HCT116 (cell line): ENCODE data around the gene CFDP1. TPM values are rescaled to one million over a fixed set of nuclear protein-coding genes. Genes with fewer than 3 reads are reported as not detected.

Experiments used
- ATAC-seq: fragments of 200-7000 bp; cut with Tn5 transposase; 2 replicates; pipeline ENCODE4 v1.9.1; 2020; ENCODE audit warnings: mild to moderate bottlenecking, moderate library complexity
- BruUV-seq: library from RNA; stranded (reverse); fragments of 400-500 nt; replicated peaks from 2 replicates; lab custom pipeline; 2021; lab: Mats Ljungman, UMichigan
- CTCF ChIA-PET: fragments of 300-600 bp; sonication (Branson Sonifier 250); formaldehyde crosslinking; loops from one replicate; lab custom pipeline; 2021; ENCODE audit warnings: antibody characterized with exemption; lab: Charles Lee
- POLR2A ChIA-PET: fragments of 300-600, 350-600 bp; sonication (Branson Sonifier 250); formaldehyde crosslinking; loops from one replicate; lab custom pipeline; 2021; ENCODE audit warnings: antibody characterized with exemption; lab: Charles Lee
- RAD21 ChIA-PET, 2 experiments: fragments of 300-600 bp; sonication (Branson Sonifier 250); formaldehyde crosslinking; loops; one replicate each; lab custom pipeline; 2023; ENCODE audit warnings: low total read pairs in 2 of 2; ENCODE audit not compliant: uncharacterized antibody in 2 of 2, unreplicated experiment in 2 of 2, low non-redundant PET in 1 of 2; lab: Charles Lee
- DNase-seq: peaks from one replicate; pipeline ENCODE4 v3.0.0-alpha.2; 2010; ENCODE audit warnings: low read depth, low spot score
- H2AFZ ChIP-seq: fragments of 200-600 bp; shearing (Covaris generic), sonication (generic); 2 replicates; pipeline ENCODE4 v1.6.1; 2017; ENCODE audit warnings: low read depth, mixed run types, mixed read lengths, antibody characterized with exemption, low read length; ENCODE audit not compliant: poor library complexity, severe bottlenecking
- H3K27ac ChIP-seq: 2 replicates; pipeline ENCODE4 v1.5.1; 2012; ENCODE audit warnings: low read depth, low read length
- H3K27me3 ChIP-seq: fragments of 200-600 bp; sonication (generic); 2 replicates; pipeline ENCODE4 v1.6.1; 2016; ENCODE audit warnings: mixed run types, low read length, mixed read lengths; ENCODE audit not compliant: insufficient read depth
- H3K36me3 ChIP-seq, 2 experiments: fragments of 200-500 bp in 1 of 2; fragments of 200-600 bp in 1 of 2; sonication (Bioruptor generic) in 1 of 2; sonication (generic) in 1 of 2; 2 replicates each; pipeline versions ENCODE4 v1.5.1 to v1.6.1; 2014 to 2016; ENCODE audit warnings: low read length in 2 of 2, inconsistent platforms in 1 of 2, mixed read lengths in 1 of 2, mixed run types in 1 of 2; ENCODE audit not compliant: insufficient read depth in 2 of 2, control insufficient read depth in 1 of 2
- H3K4me1 ChIP-seq, 2 experiments: fragments of 200-600 bp in 1 of 2; sonication (generic) in 1 of 2; 2 replicates each; pipeline versions ENCODE4 v1.5.1 to v1.6.1; 2012 to 2017; ENCODE audit warnings: low read length in 2 of 2, inconsistent platforms in 1 of 2, mild to moderate bottlenecking in 1 of 2, mixed read lengths in 1 of 2, mixed run types in 1 of 2, moderate library complexity in 1 of 2; ENCODE audit not compliant: insufficient read depth in 2 of 2, control insufficient read depth in 1 of 2
- H3K4me2 ChIP-seq: fragments of 200-600 bp; sonication (generic); 2 replicates; pipeline ENCODE4 v1.6.1; 2017; ENCODE audit warnings: mixed run types, low read length, mixed read lengths
- H3K4me3 ChIP-seq, 2 experiments: fragments of 200-600 bp in 1 of 2; sonication (generic) in 1 of 2; replicated peaks in 1 of 2; 2 replicates each; pipeline ENCODE4 v1.5.1; 2011 to 2016; ENCODE audit warnings: low read length in 2 of 2, control low read depth in 1 of 2, low read depth in 1 of 2, mild to moderate bottlenecking in 1 of 2, mixed read lengths in 1 of 2, mixed run types in 1 of 2
- H3K79me2 ChIP-seq: fragments of 200-600 bp; sonication (generic); 2 replicates; pipeline ENCODE4 v1.6.1; 2017; ENCODE audit warnings: mild to moderate bottlenecking, mixed run types, low read length, moderate library complexity, mixed read lengths; ENCODE audit not compliant: insufficient read depth
- H3K9ac ChIP-seq: fragments of 200-600 bp; sonication (generic); 2 replicates; pipeline ENCODE4 v1.6.1; 2016; ENCODE audit warnings: low read length, mixed read lengths
- H3K9me2 ChIP-seq: fragments of 200-600 bp; sonication (generic), shearing (Covaris generic); 2 replicates; pipeline ENCODE4 v1.6.1; 2017; ENCODE audit warnings: mixed run types, mild to moderate bottlenecking, moderate library complexity; ENCODE audit not compliant: insufficient read depth
- H3K9me3 ChIP-seq, 2 experiments: fragments of 200-500 bp in 1 of 2; fragments of 200-600 bp in 1 of 2; sonication (Bioruptor generic) in 1 of 2; sonication (generic) in 1 of 2; 2 replicates each; pipeline ENCODE4 v1.6.1; 2014 to 2017; ENCODE audit warnings: low read length in 2 of 2, mixed read lengths in 2 of 2, inconsistent platforms in 1 of 2, low read depth in 1 of 2, mild to moderate bottlenecking in 1 of 2, mixed run types in 1 of 2, moderate library complexity in 1 of 2; ENCODE audit not compliant: control insufficient read depth in 1 of 2, insufficient read depth in 1 of 2
- H4K20me1 ChIP-seq: fragments of 200-600 bp; sonication (generic), shearing (Covaris generic); 2 replicates; pipeline ENCODE4 v1.6.1; 2017; ENCODE audit warnings: mixed run types, mild to moderate bottlenecking, moderate library complexity; ENCODE audit not compliant: insufficient read depth
- ATF3 ChIP-seq: IDR thresholded peaks from 2 replicates; pipeline ENCODE4 v1.6.1; 2012
- CBX3 ChIP-seq: IDR thresholded peaks from 2 replicates; pipeline ENCODE4 v1.6.1; 2012; ENCODE audit warnings: low read depth
- CTCF ChIP-seq, 3 experiments: fragments of 200-600 bp in 1 of 3; sonication (generic) in 1 of 3; IDR thresholded peaks in 2 of 3; conservative IDR thresholded peaks in 1 of 3; 2 replicates each; pipeline ENCODE4 v1.5.1; 2012 to 2017; ENCODE audit warnings: low read depth in 2 of 3, low read length in 2 of 3, antibody characterized with exemption in 1 of 3, borderline replicate concordance in 1 of 3, control low read depth in 1 of 3, mild to moderate bottlenecking in 1 of 3, mixed read lengths in 1 of 3, mixed run types in 1 of 3, moderate library complexity in 1 of 3; ENCODE audit not compliant: insufficient read depth in 1 of 3
- EGR1 ChIP-seq: IDR thresholded peaks from 2 replicates; pipeline ENCODE4 v1.6.1; 2012; ENCODE audit warnings: low read depth
- EZH2phosphoT487 ChIP-seq: fragments of 200-600 bp; IDR thresholded peaks from 2 replicates; pipeline ENCODE4 v1.6.1; 2018; ENCODE audit warnings: antibody characterized with exemption, borderline replicate concordance
- FOSL1 ChIP-seq: IDR thresholded peaks from 2 replicates; pipeline ENCODE4 v1.6.1; 2012; ENCODE audit warnings: low read depth
- MAX ChIP-seq: IDR thresholded peaks from 2 replicates; pipeline ENCODE4 v1.6.1; 2012
- POLR2AphosphoS5 ChIP-seq: IDR thresholded peaks from 2 replicates; pipeline ENCODE4 v1.6.1; 2011; ENCODE audit warnings: mild to moderate bottlenecking, low read depth, low read length, moderate library complexity
- RAD21 ChIP-seq: IDR thresholded peaks from 2 replicates; pipeline ENCODE4 v1.6.1; 2012; ENCODE audit warnings: low read depth, mild to moderate bottlenecking
- REST ChIP-seq: IDR thresholded peaks from 2 replicates; pipeline ENCODE4 v1.6.1; 2012; ENCODE audit warnings: low read depth
- SP1 ChIP-seq: IDR thresholded peaks from 2 replicates; pipeline ENCODE4 v1.6.1; 2012; ENCODE audit warnings: low read depth
- TCF7L2 ChIP-seq: IDR thresholded peaks from 2 replicates; pipeline ENCODE4 v1.7.0; 2011; ENCODE audit warnings: borderline replicate concordance, inconsistent platforms; ENCODE audit not compliant: insufficient read depth, insufficient read length; ENCODE audit errors: extremely low read depth
- ZBTB33 ChIP-seq: IDR thresholded peaks from 2 replicates; pipeline ENCODE4 v1.6.1; 2011; ENCODE audit warnings: mild to moderate bottlenecking, low read length, moderate library complexity; ENCODE audit not compliant: insufficient replicate concordance; ENCODE audit errors: extremely low read depth
- intact Hi-C: fragments of 100-400 bp; cut with micrococcal nuclease; formaldehyde crosslinking; loops from 2 replicates; pipeline ENCODE4 v1.10.0; 2022
- total RNA-seq: library from RNA; stranded (reverse); gene quantifications from one replicate; pipeline ENCODE4 v1.2.1, GENCODE V29; 2021; ENCODE audit not compliant: unreplicated experiment

Gene CFDP1
- total RNA-seq, 1 experiment from 2014 or later: 45.3 TPM

GRCh38 chr16:75249441-75249840 is 183.9 kb downstream of the CFDP1 start:
- Histone ChIP-seq H3K27ac (peak overlapping the region; percentile 93; the same call in 1 of the 2 replicates), H2AFZ (no peak overlapping the region), H3K4me2 (peak overlapping the region; percentile 85), H3K9me2 (no peaks in the 10 kb centered on the region), H3K4me1 (peaks cover 70 to 87% of the 10 kb centered on the region in 2 experiments), H3K36me3 (no peaks in the 10 kb centered on the region; a peak in 1 of 4 replicates), H3K9me3 (no peaks in the 10 kb centered on the region), H3K27me3 (no peaks in the 10 kb centered on the region), H3K9ac (peak overlapping the region; percentile 91; the same call in 1 of the 2 replicates), H4K20me1 (no peaks in the 10 kb centered on the region), H3K4me3 (peak overlapping the region; percentile 73 to 87; a peak in 1 of 4 replicates), H3K79me2 (peaks cover 80% of the 10 kb centered on the region)
- ChIA-PET POLR2A (interaction anchor here (2.1 kb wide), 1 partner anchor 56 kb away, joined by 5 read pairs; no protein-coding TSS in a partner anchor), CTCF (interaction anchor here (1.0 kb wide), 1 partner anchor 23 kb away, joined by 5 read pairs; no protein-coding TSS in a partner anchor), RAD21 (interaction anchor here in 1 of 2 experiments (0.9 kb wide), 1 partner anchor 56 kb away, joined by 3 read pairs; no protein-coding TSS in a partner anchor)
- no peak for ATAC-seq
- no peak for DNase-seq
- TF ChIP-seq EGR1 (no peak), CBX3 (no peak), RAD21 (no peak), REST (no peak), FOSL1 (no peak), CTCF (IDR thresholded peaks at IDR 0.05 in 2 of 3, conservative IDR thresholded peaks at IDR 0.05 in 1 of 3; ENCODE audit: borderline replicate concordance in 1 of 3, insufficient read depth in 1 of 3, low read depth in 2 of 3, low read length in 2 of 3) (no peak), POLR2AphosphoS5 (no peak), ZBTB33 (no peak), ATF3 (no peak), MAX (no peak), SP1 (no peak), TCF7L2 (no peak), EZH2phosphoT487 (no peak)
- intact Hi-C loops: no loop called here
- BruUV-seq: no TSS peak
